H1 (cell line): ENCODE results near the gene TRPM6.

Source experiments
- ATF2 ChIP-seq: IDR thresholded peaks from 2 replicates; pipeline ENCODE4 v1.6.1; 2012; ENCODE audit warnings: low read length, inconsistent platforms
- BRCA1 ChIP-seq: IDR thresholded peaks from 2 replicates; pipeline ENCODE4 v1.6.1; 2012; ENCODE audit warnings: low read depth, low read length, improper control_type of control experiment
- CTCF ChIP-seq, 3 experiments: IDR thresholded peaks; 1 replicate in 2 of 3; 2 replicates in 1 of 3; pipeline versions ENCODE4 v1.5.1 to v1.6.1; 2011; ENCODE audit warnings: low read length in 3 of 3, mild to moderate bottlenecking in 3 of 3, inconsistent platforms in 2 of 3, low read depth in 1 of 3, moderate library complexity in 1 of 3; ENCODE audit not compliant: insufficient read depth in 1 of 3; ENCODE audit errors: control extremely low read depth in 1 of 3
- EP300 ChIP-seq, 2 experiments: IDR thresholded peaks; 1 replicate in 1 of 2; 2 replicates in 1 of 2; pipeline ENCODE4 v1.6.1; 2011 to 2012; ENCODE audit warnings: low read depth in 2 of 2, low read length in 2 of 2, mild to moderate bottlenecking in 2 of 2, borderline replicate concordance in 1 of 2, inconsistent platforms in 1 of 2, moderate library complexity in 1 of 2
- EZH2 ChIP-seq: fragments of 200-600 bp; sonication (generic); IDR thresholded peaks from 2 replicates; pipeline ENCODE4 v1.7.1; 2012; ENCODE audit warnings: low read depth, mild to moderate bottlenecking, moderate library complexity, low read length, inconsistent platforms; ENCODE audit not compliant: severe bottlenecking
- JUN ChIP-seq: IDR thresholded peaks from 2 replicates; pipeline ENCODE4 v1.6.1; 2011; ENCODE audit warnings: low read depth, mild to moderate bottlenecking, improper control_type of control experiment, low read length
- KDM5A ChIP-seq: fragments of 200-600 bp; IDR thresholded peaks from 2 replicates; pipeline ENCODE4 v1.7.1; 2012; ENCODE audit warnings: mild to moderate bottlenecking, low read length, inconsistent platforms, mixed read lengths
- MAX ChIP-seq: IDR thresholded peaks from 2 replicates; pipeline ENCODE4 v1.6.1; 2012; ENCODE audit warnings: inconsistent platforms
- POLR2A ChIP-seq, 2 experiments: IDR thresholded peaks; 1 replicate in 1 of 2; 2 replicates in 1 of 2; pipeline ENCODE4 v1.6.1; 2011; ENCODE audit warnings: low read depth in 2 of 2, low read length in 2 of 2, mild to moderate bottlenecking in 2 of 2; ENCODE audit errors: control extremely low read depth in 1 of 2
- POLR2AphosphoS5 ChIP-seq: IDR thresholded peaks from 2 replicates; pipeline ENCODE4 v1.6.1; 2011; ENCODE audit warnings: low read depth, low read length
- RNF2 ChIP-seq: fragments of 200-900, 300-1000 bp; sonication (generic); IDR thresholded peaks from 2 replicates; pipeline ENCODE4 v1.7.1; 2016; ENCODE audit warnings: borderline replicate concordance, low read depth, mild to moderate bottlenecking, antibody characterized with exemption, low read length; ENCODE audit not compliant: poor library complexity, severe bottlenecking; ENCODE audit errors: missing control alignments
- RXRA ChIP-seq: IDR thresholded peaks from 2 replicates; pipeline ENCODE4 v1.6.1; 2011; ENCODE audit warnings: low read depth, mild to moderate bottlenecking, low read length, moderate library complexity; ENCODE audit not compliant: insufficient read depth
- SIN3A ChIP-seq, 2 experiments: IDR thresholded peaks in 1 of 2; conservative IDR thresholded peaks in 1 of 2; 2 replicates each; pipeline ENCODE4 v1.6.1; 2011 to 2012; ENCODE audit warnings: low read length in 2 of 2, improper control_type of control experiment in 1 of 2, low read depth in 1 of 2, mild to moderate bottlenecking in 1 of 2
- TAF1 ChIP-seq: IDR thresholded peaks from 2 replicates; pipeline ENCODE4 v1.6.1; 2011; ENCODE audit warnings: mild to moderate bottlenecking, low read depth, low read length

- TF ChIP-seq MAX = no peak
- TF ChIP-seq POLR2A (IDR thresholded peaks at IDR 0.05; ENCODE audit: control extremely low read depth in 1 of 2, low read depth in 2 of 2, low read length in 2 of 2) = no peak
- no peak for TF ChIP-seq POLR2AphosphoS5
- TF ChIP-seq CTCF (IDR thresholded peaks at IDR 0.05; ENCODE audit: control extremely low read depth in 1 of 3, insufficient read depth in 1 of 3, low read depth in 1 of 3, low read length in 3 of 3) = no peak
- TF ChIP-seq EZH2 = no peak
- TF ChIP-seq BRCA1 = no peak
- TF ChIP-seq EP300 (IDR thresholded peaks at IDR 0.05; ENCODE audit: borderline replicate concordance in 1 of 2, low read depth in 2 of 2, low read length in 2 of 2) = no peak
- TF ChIP-seq TAF1 = no peak
- TF ChIP-seq SIN3A (conservative IDR thresholded peaks at IDR 0.05 in 1 of 2, IDR thresholded peaks at IDR 0.05 in 1 of 2; ENCODE audit: low read depth in 1 of 2, low read length in 2 of 2) = no peak
- TF ChIP-seq ATF2 = no peak
- no peak for TF ChIP-seq RXRA
- TF ChIP-seq KDM5A = no peak
- no peak for TF ChIP-seq JUN
- TF ChIP-seq RNF2 = no peak
These were observed 32.6 kb downstream of the TRPM6 start for GRCh38 chr9:74855072-74855471.
